ENCODE measurements around the gene COL18A1.
"Not testable (repeated sequence)": the region's sequence is repeated elsewhere in the genome, so short reads cannot be mapped to it uniquely, and the experiment has no call there.

The COL18A1 gene

DNA sequence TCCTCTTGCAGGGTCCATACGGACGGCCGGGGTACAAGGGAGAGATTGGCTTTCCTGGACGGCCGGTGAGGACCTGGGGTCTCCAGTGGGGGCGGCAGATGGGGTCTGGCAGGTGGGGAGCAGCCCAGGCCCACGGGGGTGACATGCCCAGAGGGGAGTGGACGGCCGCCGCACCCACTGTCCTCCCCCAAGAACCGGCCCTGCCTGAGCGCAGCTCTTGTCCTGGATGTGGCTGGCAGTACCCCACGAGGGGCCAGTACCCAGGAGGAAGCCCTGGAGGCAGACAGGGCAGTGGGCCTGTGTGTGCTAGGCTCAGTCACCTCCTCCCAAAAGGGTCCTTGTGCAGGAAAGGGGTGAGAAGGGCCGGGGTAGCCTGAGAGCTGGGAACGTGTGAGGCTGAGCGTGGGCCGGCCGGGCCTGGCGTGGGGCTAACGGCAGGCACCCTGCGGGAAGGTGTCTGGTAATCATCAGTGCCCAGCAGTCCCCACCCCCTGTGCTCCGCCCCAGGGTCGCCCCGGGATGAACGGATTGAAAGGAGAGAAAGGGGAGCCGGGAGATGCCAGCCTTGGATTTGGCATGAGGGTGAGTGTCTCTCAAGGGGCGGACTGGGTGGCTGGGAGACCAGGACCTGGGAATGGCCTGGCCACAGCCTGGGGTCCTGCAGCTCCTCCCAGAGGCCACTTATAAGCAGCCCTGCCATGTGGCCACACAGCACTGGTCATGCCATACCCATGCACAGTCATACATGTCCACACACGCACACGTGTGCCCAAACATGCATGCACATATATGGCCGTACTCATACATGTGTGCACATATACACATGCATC, 90.1 kb downstream of the COL18A1 start:
- no peak for DNase-seq (ENCODE audit: low spot score)

DNA sequence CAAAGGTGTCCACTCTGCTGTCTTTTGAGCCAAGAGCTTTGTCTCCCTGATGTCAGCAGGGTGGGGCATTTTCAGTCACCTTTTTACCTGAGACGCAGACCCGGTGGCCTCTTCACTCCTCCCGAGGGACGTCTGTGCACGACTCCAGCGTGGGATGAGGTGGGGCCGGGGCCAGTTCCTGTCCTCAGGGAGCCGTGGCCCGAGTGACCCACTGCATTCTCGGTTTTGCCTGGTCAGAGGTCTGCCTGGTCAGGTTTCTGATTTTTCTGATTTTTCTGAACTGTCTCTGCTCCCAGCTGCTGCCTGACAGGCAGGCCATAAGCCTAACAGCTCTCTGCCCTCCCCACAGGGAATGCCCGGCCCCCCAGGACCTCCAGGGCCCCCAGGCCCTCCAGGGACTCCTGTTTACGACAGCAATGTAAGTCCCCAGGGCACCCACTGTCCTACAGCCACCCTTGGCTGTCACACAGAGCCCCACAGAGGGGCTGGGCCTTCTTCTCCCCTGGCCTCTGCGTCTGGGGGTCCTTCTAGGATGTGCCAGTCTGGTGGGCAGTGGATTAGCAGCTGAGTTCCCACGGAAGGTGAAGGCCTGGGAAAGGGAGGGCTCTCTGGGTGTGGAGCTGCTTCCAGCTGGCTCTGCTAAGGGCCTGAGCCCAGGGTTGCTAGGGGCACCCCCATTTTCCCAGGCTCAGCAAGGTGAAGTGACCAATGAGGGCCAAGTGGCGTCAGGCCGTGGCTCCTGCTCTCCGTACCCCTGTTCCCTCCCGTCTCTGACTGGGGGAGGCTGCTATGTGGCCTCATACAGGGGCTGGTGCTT, 91.4 kb downstream of the COL18A1 start:
- no peak for DNase-seq (ENCODE audit: low spot score)

DNA sequence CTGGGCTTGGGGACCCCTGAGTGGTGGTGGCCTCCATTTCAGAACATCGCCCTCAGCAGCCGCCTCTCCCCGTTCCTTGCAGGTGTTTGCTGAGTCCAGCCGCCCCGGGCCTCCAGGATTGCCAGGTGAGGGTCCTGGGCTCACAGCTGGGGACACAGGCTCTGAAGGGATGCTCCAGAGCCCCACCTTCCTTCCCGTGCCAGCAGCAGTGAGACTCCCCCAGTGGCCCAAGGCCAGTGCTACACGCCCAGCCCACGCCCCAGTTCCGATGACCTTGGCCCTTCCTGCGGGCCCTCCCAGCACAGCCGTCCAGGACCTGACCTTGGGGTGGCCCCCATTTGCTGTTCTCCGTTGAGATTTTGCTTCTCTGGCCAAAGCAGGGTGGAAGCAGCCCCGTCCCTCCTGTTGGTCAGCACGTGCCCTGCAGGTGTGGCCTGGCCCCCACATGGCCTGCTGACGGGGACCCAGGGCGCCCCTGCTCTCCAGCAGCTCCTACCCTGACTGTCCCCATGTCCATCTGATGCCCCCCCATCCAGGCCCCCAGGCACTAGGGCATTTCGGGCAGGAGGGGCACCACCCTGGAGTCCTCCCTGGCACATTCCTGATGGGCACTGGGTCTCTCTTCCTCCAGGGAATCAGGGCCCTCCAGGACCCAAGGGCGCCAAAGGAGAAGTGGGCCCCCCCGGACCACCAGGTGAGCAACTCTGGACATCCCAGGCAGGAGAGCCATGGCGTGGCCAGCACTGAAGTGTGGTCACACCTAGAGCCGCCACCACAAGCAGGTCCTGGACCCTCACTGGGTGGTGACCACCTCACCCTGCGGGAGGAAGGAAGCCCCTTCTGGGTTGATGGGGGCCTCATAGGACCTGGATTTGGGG, 92.2 kb downstream of the COL18A1 start:
- no peak for DNase-seq (ENCODE audit: low spot score)

DNA sequence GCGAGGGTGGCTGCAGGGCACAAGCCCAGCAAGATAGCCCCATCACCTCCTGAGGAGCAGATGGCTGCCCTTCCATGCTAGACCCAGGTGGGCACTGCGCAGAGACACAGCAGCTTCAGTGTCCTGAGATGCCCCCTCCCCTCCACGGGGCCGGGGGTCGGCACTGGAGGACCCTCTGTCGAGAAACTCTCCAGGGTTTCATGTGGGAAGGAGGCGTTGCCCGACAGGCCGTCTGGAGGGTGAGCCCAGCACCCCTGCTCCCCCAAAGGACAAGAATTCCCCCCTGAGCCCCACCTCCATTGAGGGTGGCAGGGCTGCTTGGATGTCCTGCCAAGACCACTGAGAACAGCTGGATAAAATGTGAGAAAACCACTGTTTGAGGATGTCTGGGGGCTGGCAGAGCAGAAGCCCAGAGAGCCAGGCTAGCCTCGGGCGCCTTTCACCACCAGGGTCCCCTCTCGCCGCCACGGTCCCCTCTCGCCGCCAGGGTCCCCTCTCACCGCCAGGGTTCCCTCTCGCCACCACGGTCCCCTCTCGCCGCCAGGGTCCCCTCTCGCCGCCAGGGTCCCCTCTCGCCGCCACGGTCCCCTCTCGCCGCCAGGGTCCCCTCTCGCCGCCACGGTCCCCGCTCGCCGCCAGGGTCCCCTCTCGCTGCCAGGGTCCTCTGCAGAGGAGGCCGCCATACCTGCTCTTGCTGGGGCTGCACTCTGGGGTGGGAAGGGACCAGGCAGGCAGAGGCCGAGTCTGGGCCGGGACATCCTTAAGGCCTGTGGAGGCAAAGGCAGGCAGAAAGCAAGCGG, 93.1 kb downstream of the COL18A1 start:
- DNase-seq (ENCODE audit: low spot score): no peak

DNA sequence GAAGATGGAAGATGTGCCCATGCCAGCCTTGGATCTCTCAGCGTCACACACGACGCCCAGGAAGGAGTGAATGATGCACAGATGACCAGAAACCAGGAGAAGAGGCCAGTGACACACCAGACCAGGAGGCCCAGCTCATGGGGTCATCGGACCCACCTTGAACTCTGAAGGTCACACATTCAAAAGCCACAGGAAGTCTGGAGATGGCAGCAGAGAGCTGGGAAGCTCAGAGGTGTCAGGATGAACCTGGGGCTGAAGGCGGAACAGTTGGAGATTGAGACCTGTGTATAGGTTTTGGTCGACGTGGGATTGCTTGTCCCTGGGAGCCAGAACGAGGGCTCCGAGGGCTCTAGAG, 93.7 kb downstream of the COL18A1 start:
- DNase-seq (ENCODE audit: low spot score): no peak

DNA sequence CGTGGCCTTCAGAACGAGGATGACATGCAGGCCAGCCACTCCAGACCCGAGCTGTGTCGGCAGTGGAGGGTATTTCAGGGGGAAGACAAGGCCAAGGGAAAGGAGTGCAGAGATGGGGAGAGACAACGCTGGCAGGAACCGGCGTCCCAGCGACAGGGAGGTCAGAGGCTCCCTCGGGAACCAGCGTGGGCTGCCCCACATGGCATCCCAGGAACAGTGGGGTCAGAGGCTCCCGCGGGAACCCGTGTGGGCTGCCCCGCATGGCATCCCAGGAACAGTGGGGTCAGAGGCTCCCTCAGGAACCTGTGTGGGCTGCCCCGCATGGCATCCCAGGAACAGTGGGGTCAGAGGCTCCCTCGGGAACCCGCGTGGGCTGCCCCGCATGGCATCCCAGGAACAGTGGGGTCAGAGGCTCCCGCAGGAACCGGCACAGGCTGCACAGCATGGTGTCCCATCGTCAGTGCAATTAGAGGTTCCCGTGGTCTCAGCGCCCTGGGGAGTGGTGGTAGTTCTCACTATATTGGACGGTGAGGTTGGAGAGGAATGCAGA, 94.3 kb downstream of the COL18A1 start:
- no peak for DNase-seq (ENCODE audit: low spot score)

DNA sequence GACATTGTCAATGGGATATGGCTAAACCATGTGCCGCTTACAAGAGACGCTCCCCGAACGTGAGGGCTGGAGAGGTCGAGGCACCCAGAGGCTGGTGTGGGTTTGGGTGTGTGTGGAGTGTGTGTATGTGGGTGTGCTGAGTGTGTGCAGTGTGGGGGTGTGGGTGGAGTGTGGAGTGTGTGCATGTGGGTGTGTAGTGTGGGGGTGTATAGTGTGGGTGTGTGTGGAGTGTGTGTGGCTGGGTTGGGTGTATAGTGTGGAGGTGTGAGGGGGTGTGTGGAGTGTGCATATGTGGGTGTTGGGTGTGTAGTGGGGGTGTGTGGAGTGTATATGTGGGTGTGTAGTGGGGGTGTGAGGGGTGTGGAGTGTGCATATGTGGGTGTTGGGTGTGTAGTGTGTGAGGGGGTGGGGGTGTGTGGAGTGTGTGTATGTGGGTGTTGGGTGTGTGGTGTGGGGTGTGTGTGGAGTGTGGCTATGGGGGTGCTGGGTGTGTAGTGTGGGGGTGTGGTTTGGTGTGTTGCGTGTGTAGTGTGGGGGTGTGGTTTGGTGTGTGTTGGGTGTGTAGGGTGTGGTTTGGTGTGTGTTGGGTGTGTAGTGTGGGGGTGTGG, 95.1 kb downstream of the COL18A1 start:
- no peak for DNase-seq (ENCODE audit: low spot score)

DNA sequence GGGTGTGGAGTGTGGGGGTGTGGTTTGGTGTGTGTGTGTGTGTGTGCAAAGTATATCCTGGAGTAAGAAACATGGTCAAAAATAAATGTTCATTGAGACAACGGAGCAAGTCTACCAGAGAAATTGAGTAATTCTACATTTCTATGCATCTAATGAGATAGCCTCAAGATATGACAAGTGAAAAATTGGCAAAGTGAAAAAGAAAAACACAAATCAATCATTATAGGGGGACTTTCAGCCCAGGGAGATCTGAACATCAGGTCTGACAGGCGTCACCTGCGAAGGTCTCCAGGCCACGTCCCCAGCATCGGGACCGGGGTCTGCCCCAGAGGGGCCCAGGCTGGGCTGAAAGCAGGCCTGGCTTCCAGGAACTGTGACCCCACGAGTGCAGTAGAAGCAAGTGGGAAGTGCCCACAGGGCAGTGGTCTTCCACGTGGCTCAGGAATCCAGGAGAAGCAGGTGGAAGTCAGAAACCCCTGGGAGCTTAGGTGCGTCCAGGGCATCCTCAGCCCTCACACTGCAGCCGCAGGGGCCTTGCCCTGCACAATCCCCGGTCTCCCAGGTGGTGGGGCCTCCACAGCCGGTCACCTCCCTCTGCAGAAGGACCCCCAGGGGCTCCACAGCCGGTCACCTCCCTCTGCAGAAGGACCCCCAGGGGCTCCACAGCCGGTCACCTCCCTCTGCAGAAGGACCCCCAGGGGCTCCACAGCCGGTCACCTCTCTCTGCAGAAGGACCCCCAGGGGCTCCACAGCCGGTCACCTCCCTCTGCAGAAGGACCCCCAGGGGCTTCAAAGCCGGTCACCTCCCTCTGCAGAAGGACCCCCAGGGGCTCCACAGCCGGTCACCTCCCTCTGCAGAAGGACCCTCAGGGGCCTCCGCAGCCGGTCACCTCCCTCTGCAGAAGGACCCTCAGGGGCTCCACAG, 96.4 kb downstream of the COL18A1 start:
- not testable (repeated sequence) for DNase-seq (ENCODE audit: low spot score)

DNA sequence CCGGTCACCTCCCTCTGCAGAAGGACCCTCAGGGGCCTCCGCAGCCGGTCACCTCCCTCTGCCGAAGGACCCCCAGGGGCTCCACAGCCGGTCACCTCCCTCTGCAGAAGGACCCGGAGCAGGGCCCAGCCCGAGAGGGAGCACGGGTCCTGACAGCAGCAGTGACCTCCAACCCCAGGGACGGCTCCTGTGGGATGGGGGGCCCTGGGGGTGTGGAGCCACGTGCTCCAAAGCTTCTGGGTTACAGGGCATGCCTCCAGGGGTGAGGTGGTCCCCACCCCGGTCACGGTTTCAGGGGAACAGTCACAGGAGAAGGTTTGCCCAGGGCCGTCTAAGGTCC, 97.0 kb downstream of the COL18A1 start:
- no peak for DNase-seq (ENCODE audit: low spot score)

DNA sequence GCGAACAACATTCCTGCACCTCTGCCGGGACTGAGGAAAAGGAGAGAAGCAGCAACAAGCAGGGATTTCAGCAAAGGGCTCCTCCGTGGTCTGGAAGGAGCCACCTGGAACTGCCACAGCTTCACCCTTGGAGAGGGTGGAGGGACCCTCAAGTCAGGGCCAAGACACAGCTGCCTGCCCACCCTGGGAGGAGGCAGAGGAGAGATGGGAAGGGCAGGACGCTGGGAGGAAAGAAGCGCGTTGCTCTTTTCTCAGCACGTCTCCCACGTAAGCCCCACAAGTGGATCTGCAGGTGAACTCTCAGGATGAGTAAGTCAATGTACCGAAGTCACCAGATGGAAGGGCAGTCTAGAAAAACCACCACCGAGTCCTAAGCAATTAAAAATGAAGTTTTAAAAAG, 97.6 kb downstream of the COL18A1 start:
- DNase-seq (ENCODE audit: low spot score): no peak

DNA sequence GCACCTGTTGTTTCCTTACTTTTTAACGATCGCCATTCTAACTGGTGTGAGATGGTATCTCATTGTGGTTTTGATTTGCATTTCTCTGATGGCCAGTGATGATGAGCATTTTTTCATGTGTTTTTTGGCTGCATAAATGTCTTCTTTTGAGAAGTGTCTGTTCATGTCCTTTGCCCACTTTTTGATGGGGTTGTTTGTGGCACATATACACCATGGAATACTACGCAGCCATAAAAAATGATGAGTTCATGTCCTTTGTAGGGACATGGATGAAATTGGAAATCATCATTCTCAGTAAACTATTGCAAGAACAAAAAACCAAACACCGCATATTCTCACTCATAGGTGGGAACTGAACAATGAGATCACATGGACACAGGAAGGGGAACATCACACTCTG, 98.3 kb downstream of the COL18A1 start:
- DNase-seq (ENCODE audit: low spot score): not testable (repeated sequence)

DNA sequence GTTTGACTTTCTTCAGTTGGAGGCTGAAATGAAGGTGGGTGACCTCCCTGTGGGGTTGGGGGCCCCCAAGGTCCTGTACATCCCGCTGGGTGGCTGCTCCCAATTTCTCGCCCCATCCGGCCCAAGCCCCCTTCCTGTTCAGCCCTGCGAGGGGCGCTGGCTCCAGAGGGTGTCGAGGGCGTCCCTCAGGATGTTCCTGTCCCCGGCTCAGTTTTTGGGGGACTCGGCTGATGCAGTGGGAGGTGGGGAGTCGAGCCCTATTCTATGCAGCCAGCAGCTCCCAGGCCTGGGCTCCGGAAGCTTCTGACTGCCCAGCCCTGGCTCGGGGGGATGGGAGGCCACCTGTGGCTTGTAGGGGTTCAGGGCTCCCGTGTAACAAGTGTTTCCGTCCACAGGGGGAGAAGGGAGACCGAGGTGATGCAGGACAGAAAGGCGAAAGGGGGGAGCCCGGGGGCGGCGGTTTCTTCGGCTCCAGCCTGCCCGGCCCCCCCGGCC, 99.1 kb downstream of the COL18A1 start:
- no peak for DNase-seq (ENCODE audit: low spot score)

DNA sequence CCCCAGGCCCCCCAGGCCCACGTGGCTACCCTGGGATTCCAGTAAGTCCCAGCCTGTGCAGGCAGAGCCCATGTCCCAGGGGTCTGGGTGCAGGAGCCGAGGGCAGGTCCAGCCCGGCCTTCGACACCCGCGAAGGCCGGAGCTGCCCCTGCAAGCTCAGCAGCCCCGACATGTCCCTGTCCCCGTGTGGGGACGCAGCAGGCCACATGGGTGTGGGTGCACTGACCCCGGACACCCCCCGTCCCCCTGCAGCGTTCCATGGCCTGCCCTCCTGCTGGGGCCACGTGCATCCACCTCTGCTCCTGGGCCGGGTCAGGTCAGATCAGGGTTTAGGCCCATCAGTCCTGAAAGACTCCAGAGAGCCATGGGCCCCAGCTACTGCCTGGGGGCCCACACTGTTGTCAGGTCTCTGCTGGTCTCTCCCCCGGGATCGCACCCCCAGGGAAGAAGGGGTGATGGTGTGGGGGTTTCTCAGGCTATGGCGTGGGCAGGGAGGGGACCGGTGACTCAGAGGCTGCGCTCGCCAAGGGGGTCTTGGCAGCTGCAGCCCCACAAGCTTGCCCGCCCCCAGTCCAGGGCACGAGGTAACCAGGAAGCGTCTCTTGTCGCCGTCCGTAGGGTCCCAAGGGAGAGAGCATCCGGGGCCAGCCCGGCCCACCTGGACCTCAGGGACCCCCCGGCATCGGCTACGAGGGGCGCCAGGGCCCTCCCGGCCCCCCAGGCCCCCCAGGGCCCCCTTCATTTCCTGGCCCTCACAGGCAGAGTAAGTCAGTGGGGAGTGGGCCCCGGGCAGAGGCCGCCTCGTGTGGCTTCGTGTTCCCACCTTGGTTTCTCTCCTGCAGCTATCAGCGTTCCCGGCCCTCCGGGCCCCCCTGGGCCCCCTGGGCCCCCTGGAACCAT, 99.8 kb downstream of the COL18A1 start:
- no peak for DNase-seq (ENCODE audit: low spot score)

DNA sequence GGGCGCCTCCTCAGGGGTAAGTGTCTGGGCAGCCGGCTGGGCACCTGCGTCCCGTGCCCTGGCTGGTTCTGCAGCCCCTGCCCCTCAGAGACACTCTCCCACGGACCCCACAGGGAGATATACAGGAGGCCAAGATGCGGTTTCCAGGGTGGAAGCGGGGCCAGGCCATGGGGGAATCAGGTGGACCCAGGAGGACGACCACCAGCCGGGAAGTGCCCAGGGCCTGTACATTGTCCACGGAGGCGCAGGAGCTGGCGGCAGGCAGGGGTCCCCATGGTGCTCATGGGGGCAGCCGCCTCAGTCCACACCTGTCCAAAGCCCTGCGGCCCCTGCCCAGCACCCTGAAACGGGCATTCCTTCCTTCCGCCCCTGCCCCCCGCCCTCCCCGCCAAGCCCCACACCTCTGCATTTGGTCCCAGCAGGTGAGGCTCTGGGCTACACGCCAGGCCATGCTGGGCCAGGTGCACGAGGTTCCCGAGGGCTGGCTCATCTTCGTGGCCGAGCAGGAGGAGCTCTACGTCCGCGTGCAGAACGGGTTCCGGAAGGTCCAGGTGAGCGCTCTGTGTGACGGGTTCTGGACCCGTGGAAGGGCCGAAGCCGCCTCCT, 100.6 kb downstream of the COL18A1 start:
- no peak for DNase-seq (ENCODE audit: low spot score)

DNA sequence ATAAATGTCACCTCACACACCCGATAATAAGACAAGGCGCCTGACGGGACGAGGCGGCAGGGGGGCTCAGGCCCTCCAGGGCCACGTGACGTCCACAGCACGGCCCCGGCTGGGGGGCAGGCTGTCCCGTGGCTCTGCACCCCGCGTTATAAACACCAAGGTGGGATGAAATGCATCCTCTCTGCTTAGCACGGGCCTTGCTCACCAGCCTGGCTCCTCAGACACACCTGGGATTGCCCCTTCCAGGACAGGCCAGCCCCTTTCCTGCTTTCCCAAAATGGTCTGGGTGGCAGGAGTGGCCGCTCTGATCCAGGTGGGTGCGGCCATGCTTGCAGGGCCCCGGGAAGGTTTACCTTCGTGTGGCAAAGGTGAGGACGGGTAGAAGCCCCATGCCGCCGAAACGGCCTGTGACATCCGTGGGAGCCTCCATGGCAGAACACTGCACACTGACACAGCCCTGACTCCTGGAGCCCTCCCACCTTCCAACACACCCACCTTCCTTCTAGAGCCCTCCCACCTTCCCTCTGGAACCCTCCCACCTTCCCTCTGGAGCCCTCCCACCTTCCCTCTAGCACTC, 101.4 kb downstream of the COL18A1 start:
- DNase-seq (ENCODE audit: low spot score): no peak

DNA sequence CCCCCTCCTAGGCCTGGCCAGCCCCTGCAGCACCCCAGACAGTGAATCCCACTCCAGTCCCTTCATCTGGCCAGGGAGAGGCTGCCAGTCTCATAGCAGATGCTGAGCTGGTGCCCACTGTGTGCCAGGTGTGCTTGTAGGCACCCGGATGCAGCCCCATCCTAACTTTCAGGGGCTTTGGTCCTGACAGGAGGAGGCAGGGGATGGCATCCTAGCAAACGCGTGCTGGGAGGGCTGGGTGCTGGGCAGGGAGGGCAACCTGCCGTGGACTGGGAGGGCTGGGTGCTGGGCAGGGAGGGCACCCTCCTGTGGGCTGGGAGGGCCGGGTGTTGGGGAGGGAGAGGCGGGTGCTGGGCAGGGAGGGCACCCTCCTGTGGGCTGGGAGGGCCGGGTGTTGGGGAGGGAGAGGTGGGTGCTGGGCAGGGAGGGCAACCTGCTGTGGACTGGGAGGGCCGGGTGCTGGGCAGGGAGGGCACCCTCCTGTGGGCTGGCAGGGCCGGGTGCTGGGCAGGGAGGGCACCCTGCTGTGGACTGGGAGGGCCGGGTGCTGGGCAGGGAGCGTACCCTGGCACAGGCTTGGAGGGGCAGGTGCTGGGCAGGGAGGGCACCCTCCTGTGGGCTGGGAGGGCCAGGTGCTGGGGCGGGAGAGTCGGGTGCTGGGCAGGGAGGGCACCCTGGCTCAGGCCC, 102.0 kb downstream of the COL18A1 start:
- no peak for DNase-seq (ENCODE audit: low spot score)

DNA sequence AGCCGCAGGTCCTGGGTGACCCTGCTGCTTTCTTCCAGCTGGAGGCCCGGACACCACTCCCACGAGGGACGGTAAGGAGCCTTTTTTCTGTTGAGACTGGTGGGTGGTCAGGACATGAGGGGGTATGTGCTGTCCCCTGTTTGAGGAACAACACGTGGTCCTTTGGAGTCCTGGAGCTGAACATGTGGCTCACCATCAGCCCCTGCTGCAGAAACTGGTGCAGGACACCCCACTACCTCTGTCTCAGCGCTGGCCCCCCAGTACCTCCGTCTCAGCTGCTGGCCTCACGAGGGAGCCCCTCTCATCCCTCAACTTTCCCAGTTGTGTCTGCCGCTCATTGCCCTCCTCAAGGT, 102.5 kb downstream of the COL18A1 start:
- DNase-seq (ENCODE audit: low spot score): no peak

All from AG08396 (cell line).